Transverse colon (tissue), 4 donors: Measurements from ENCODE around the gene ADCY1. TPM values are rescaled to one million over a fixed set of nuclear protein-coding genes. Genes with fewer than 3 reads are reported as not detected.

Experiments
- DNase-seq: peaks from one replicate; pipeline ENCODE4 v3.0.0-alpha.2; 2019
- H3K27ac ChIP-seq, 4 donors: fragments of 200-600 bp; sonication (generic); 2 replicates each; pipeline ENCODE4 v1.5.1; 2016 to 2018; ENCODE audit warnings: inconsistent platforms in 4 of 4
- H3K27me3 ChIP-seq: fragments of 200-600 bp; sonication (generic); 2 replicates; pipeline ENCODE4 v1.5.1; 2017; ENCODE audit warnings: inconsistent platforms
- H3K36me3 ChIP-seq, 4 donors: fragments of 200-600 bp; sonication (generic); 2 replicates each; pipeline ENCODE4 v1.5.1; 2017 to 2019; ENCODE audit warnings: inconsistent platforms in 4 of 4
- H3K4me1 ChIP-seq, 4 donors: fragments of 200-600 bp; sonication (generic); 2 replicates each; pipeline ENCODE4 v1.5.1; 2017 to 2020; ENCODE audit warnings: inconsistent platforms in 4 of 4
- H3K4me3 ChIP-seq, 4 donors: fragments of 200-600 bp; sonication (generic); 1 replicate in 1 of 4; 2 replicates in 3 of 4; pipeline versions ENCODE4 v1.5.1 to v1.6.1; 2017 to 2019; ENCODE audit warnings: inconsistent platforms in 4 of 4
- H3K9me3 ChIP-seq, 2 donors: fragments of 200-600 bp; sonication (generic); 2 replicates each; pipeline ENCODE4 v1.5.1; 2017 to 2019; ENCODE audit warnings: inconsistent platforms in 2 of 2
- EP300 ChIP-seq: sonication (generic); formaldehyde crosslinking; IDR thresholded peaks from one replicate; pipeline ENCODE4 v1.6.1; 2017; ENCODE audit warnings: antibody characterized with exemption, low read depth
- POLR2A ChIP-seq: fragments of 450-650 bp; IDR thresholded peaks from one replicate; pipeline ENCODE4 v1.6.1; 2016; ENCODE audit warnings: antibody characterized with exemption, mild to moderate bottlenecking, moderate library complexity
- POLR2AphosphoS5 ChIP-seq, 3 donors: sonication (generic); formaldehyde crosslinking; IDR thresholded peaks; one replicate each; pipeline ENCODE4 v1.6.1; 2016; ENCODE audit warnings: antibody characterized with exemption in 3 of 3
- WGBS, 2 donors: methylation state at CpG; one replicate each; pipeline ENCODE4 v1.1.5; 2018; ENCODE audit warnings: low coverage in 1 of 2; 5-methylcytosine and 5-hydroxymethylcytosine counted together
- in situ Hi-C, 4 donors: fragments of 200-750 bp; cut with MboI; loops; one replicate each; pipeline versions ENCODE4 v1.15.0 to v1.15.1; 2017; ENCODE audit warnings: low sequenced_read_pairs in 3 of 4, low pct_ligation_motif_present in 1 of 4, low pct_unique_long_range_greater_than_20kb in 1 of 4
- intact Hi-C: fragments of 100-400 bp; cut with DNase I; formaldehyde crosslinking; loops from one replicate; pipeline ENCODE4 v1.15.1; 2023; ENCODE audit warnings: low total_unique reads
- total RNA-seq, 4 donors: library from RNA; depleted of rRNA; stranded (reverse); fragments of >200 nt; gene quantifications; one replicate each; pipeline ENCODE4 v1.1.0, GENCODE V29; 2016
- TF ChIP-seq, protein P1 (sequence below), 5 experiments: fragments of 200-600 bp in 3 of 5; fragments of 450-650 bp in 2 of 5; sonication (generic) in 3 of 5; IDR thresholded peaks; 1 replicate in 2 of 5; 2 replicates in 3 of 5; pipeline ENCODE4 v1.5.1; 2016 to 2017; ENCODE audit warnings: antibody characterized with exemption in 5 of 5, inconsistent platforms in 3 of 5, mild to moderate bottlenecking in 2 of 5, moderate library complexity in 1 of 5

The ADCY1 gene
- total RNA-seq, 4 donors from 2014 or later, result 0.16 to 0.41 TPM; not detected in 2

DNA sequence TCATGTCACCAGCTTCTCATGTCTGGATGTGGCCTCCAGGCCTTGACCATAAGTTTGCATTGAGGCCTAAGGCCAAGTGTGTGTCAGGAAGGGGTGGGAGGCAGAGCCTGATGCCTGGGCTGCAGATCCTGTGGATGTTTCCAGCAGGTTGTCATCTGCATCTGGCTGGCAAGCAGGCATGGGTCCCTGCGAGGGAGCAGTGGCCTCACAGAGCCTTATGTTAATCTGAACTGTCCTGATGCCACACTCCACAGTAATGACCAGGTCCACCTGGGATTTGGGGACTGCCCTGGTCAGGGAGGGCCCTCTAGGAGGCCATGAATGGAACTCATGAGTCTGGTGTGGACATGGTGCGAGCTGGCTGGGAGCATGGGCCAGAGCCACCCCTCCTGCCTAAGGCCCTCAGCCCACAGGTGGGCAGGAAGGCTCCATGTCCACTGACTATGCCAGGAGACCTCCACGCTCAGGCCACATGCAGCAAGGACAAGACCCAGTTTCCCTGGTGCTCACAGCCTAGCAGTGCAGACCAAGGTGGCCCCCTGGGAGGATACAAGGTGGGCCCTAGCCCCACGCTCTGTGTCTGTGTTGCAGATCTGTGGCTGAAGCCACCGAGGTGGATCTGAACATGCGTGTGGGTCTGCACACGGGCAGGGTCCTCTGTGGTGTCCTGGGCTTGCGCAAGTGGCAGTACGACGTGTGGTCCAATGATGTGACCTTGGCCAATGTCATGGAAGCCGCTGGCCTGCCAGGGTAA is 83.1 kb downstream of the ADCY1 start:
- Histone ChIP-seq H3K9me3 (no peaks in the 10 kb centered on the region), H3K27me3 (no peaks in the 10 kb centered on the region), H3K4me1 (no peaks in the 10 kb centered on the region), H3K27ac (no peak overlapping the region), H3K36me3 (no peaks in the 10 kb centered on the region), H3K4me3 (no peak overlapping the region)
- TF ChIP-seq POLR2AphosphoS5 (IDR thresholded peaks at IDR 0.05) (no peak), EP300 (no peak), POLR2A (no peak)
- TF ChIP-seq, protein P1, sequence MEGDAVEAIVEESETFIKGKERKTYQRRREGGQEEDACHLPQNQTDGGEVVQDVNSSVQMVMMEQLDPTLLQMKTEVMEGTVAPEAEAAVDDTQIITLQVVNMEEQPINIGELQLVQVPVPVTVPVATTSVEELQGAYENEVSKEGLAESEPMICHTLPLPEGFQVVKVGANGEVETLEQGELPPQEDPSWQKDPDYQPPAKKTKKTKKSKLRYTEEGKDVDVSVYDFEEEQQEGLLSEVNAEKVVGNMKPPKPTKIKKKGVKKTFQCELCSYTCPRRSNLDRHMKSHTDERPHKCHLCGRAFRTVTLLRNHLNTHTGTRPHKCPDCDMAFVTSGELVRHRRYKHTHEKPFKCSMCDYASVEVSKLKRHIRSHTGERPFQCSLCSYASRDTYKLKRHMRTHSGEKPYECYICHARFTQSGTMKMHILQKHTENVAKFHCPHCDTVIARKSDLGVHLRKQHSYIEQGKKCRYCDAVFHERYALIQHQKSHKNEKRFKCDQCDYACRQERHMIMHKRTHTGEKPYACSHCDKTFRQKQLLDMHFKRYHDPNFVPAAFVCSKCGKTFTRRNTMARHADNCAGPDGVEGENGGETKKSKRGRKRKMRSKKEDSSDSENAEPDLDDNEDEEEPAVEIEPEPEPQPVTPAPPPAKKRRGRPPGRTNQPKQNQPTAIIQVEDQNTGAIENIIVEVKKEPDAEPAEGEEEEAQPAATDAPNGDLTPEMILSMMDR (IDR thresholded peaks at IDR 0.05), result no peak
- no peak for DNase-seq
- intact Hi-C loops (no loop called here), in situ Hi-C loops (loop anchor here in 1 of 4 donors (25.0 kb wide), 1 partner anchor 205 kb away; the partner anchor contains the start of gene CCDC201)
- 90% methylated on average over 9 of the region's 11 CpGs; no CpG with 5 or more reads in 1 of the 2 donors for WGBS, 2 donors

DNA sequence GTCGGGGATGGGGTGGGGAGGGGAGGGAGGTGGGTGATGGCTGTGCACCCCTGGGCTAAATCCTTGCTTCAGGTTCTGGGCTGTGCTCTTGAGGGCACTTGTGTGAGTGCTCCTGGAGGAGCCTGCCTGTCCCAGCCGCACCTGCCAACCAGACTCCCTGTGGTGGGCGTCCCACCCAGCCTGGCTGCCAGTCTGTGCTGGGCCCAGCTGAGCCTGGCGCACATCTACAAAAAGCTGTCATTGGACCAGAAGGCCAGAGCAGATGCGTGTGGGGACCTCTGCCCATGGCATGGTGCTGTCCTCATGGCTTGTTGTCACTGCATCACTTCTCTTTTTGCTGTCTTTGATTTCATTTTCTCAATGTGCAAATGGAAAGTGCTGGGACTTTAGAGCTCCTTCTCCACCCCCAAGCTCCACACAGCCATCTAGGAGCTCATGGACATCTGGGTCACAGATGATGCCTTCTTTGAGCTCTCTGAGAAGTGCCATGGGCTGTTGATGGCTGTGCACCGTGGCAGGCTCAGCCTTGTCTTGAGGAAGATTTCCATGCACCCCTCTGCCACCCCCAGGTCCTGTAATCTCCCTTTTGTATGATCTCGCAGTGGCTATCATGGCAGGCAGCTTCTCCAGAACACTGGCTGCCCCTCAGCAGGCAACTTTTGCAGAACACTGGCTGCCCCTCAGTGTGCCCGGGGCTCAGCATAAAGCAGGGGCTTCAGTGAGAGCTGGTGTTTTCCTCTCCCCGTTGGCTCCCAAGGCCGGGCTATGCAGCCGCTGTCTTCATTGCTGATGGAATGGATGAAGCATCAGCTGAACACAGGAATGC is 83.9 kb downstream of the ADCY1 start:
- WGBS, 2 donors, result 91% methylated on average over 11 of the region's 11 CpGs; no CpG with 5 or more reads in 1 of the 2 donors
- Histone ChIP-seq H3K27ac (no peak overlapping the region), H3K4me1 (no peaks in the 10 kb centered on the region), H3K4me3 (no peak overlapping the region), H3K9me3 (no peaks in the 10 kb centered on the region), H3K36me3 (no peaks in the 10 kb centered on the region), H3K27me3 (no peaks in the 10 kb centered on the region)
- in situ Hi-C loops (loop anchor here in 1 of 4 donors (25.0 kb wide), 1 partner anchor 204 kb away; the partner anchor contains the start of gene CCDC201), intact Hi-C loops (no loop called here)
- no peak for DNase-seq
- TF ChIP-seq EP300, result no peak
- TF ChIP-seq, protein P1 (IDR thresholded peaks at IDR 0.05), result no peak
- no peak for TF ChIP-seq POLR2A
- TF ChIP-seq POLR2AphosphoS5 (IDR thresholded peaks at IDR 0.05), result no peak

DNA sequence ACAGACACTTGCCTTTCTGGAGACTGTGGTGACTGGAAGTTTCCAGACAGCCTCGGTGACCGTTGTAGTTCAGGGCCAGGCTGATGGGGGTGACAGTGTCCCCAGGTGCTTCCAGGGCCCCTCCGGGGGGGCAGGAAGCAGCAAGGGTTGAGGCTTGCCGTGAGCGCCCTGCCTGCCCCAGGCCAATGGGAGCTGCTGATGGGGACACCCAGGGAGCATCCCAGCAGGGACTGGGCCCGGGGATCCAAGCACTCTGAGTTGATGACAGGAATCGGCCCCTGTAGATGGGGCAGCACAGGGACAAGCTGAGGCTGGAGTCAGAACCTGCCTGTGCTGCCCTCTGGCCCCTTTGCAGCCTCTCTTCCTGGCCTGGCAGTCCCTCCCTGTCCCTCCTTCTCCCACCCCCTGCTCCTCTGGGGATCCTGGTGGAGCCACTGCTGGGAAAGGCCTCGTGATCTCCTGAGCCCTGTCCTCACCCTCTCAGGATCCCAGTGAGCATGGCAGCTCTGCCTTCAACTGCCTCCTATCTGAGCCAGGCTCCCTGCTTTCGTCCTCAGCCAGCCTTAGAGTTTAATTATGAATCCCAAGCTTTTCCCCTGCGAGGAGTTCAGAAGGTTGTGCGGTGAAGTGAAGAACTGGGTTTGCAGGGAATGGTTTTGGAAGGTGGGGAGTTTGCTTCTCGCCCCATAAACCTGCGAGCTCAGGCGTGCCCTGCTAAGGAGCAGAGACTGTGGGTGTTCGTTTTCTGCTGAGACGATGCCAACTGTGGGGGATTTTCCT is 84.7 kb downstream of the ADCY1 start:
- TF ChIP-seq, protein P1 (IDR thresholded peaks at IDR 0.05), result no peak
- TF ChIP-seq POLR2A, result no peak
- intact Hi-C loops, result no loop called here
- 82 to 83% methylated on average over 2 to 9 of the region's 16 CpGs for WGBS, 2 donors
- no peaks in the 10 kb centered on the region for H3K9me3 ChIP-seq
- H3K36me3 ChIP-seq, result no peaks in the 10 kb centered on the region
- H3K27ac ChIP-seq, result no peak overlapping the region
- H3K4me3 ChIP-seq, result no peak overlapping the region
- DNase-seq, result no peak
- H3K27me3 ChIP-seq, result no peaks in the 10 kb centered on the region
- in situ Hi-C loops, result loop anchor here in 1 of 4 donors (25.0 kb wide), 1 partner anchor 203 kb away; the partner anchor contains the start of gene CCDC201
- H3K4me1 ChIP-seq, result no peaks in the 10 kb centered on the region
